IPS DF 19.7 (cell line): ENCODE data around the gene UGT1A7.
"Not testable (repeated sequence)": the region's sequence is repeated elsewhere in the genome, so short reads cannot be mapped to it uniquely, and the experiment has no call there.

ENCODE experiments used
- DNase-seq: peaks from one replicate; pipeline ENCODE4 v3.0.0-alpha.2; 2013; ENCODE audit warnings: low read depth, low spot score

Gene UGT1A7

DNA sequence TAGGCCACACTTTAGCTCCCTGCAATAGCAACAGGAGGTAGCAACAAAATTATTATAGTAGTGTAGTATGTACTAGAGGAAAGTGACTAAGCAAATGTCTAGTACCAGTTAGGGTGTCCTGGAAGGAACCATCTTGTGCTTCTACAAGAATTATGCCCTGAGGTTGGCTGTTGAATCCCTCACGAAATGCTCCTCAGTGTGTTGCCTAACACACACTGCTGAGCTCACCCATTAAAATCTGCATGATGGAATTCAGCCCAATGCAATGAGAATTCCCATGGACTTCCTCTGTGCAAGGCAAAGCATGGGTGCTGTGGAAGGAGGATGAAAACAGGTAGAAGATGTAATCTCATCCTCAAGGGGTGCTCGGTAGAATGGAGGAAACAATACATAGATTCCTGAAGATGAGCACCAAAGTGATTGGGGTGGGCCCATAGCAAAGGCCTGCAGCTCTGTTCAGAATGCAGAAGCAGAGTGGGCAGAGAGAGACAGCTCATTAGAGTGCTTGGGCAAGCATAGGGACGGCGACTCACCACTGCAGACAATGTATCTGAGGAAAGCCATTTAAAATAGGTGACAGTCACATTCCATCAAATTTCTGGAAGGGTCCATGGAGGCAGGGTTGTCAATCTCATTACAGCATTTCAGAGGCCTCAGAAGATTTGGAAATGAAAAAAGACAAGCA is 1.2 kb upstream of the UGT1A7 start:
- no peak for DNase-seq

DNA sequence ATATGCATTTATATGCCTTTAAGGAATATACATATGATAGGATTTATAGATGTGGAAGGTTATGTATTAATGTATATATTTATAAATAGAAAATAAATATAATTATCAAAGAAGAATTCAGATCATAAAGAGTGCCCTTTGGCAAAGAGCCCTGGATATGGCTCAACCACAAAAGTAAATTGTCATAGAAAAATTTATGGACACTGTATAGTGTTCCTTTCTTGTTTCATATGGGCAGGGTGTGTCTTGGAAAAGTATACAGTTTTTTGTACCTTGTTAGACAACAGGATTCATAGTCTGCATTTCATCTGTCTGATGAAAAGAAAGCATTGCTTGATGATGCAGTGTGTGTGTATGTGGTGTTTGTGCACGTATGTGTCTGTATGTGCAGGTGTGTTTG is 2.9 kb downstream of the UGT1A7 start:
- no peak for DNase-seq

DNA sequence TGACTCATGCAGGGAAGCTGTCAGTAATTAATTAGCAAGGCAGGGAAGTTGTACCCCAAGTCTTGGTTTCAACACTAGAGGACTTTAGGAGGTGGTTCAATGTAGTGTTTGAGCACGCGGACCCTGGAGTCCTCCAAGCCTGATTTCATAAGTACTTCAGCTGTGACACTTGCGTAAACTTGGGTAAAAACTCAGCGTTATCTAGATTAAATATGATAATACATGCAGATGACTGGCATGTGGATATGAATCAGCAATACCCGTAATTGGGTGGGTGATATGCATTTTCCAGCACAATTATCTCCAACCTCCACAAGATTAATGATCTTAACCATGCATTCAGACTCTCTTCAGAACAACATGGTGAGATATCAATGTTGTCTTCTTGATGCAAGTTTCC is 5.2 kb downstream of the UGT1A7 start:
- DNase-seq = no peak

DNA sequence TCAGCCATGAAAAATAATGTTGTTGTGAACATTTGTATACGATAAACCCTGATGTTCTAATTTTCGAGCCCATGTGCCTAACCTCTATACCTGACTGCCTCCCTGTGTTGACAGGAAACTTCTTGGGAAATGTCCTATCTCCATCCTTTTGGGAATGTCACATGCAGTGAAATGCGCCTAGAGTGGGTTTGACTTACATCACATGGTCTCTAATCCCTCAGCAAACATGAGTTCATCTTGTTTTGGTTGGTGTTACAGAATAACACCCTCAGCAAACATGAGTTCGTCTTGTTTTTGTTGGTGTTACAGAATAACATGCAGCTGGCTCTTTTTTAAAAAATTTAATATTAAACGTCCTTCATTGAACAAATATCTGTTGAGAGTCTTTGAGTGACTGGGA is 6.6 kb downstream of the UGT1A7 start:
- no peak for DNase-seq

DNA sequence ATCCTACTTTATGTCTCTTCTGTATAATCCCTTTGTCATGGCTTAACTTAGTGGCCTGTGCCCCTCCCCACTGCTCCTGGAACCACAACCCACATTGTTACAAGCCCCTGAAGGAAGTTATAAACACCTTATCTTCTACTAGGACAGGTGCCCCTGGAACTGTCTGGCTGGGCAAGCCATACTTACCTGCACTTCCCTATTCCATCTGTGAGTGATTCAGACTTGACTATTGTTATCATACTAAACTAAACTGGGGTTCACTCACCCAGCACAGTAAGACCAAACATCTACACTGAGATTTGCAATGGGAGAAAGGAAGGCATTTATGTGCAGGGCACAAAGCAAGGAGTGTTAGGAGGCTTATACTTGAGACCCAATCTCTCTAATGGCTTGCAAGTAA is 7.3 kb downstream of the UGT1A7 start:
- DNase-seq = no peak

DNA sequence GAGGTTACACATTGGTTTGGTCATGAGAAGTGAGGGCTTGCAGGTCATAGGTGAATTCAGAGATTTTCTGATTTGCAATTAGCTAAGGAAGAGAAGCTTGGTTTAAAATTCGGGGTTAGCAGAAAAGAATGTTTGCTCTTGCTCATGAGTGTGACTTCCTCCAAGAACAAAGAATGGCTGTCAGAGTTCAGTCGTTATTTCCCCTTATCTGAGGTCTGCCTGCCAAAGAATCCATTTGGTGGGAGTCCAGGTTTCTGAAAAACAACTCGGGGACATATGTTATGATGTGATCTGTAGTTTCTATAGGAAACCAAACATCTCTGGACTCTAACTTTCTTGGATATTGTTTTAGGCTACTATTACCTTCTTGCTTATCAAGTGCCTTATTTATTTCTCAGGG is 7.8 kb downstream of the UGT1A7 start:
- no peak for DNase-seq

DNA sequence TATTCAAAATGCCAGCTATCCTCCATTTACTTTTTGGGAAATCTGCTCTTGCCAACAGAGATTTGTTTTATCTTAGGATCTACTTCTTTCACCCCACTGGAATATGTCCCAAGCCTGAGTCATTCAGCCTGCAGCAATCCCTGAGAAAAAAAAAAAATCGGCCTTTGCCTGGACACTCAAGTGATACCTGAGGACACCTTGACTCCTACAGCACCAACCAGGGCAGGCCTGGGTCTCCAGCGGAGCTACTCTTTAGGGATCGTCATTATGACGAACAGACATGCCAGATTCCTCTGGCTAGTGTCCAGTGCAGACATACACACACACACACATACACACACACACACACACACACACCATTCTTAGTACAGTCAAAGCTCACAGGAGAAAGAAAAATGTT is 8.7 kb downstream of the UGT1A7 start:
- no peak for DNase-seq

DNA sequence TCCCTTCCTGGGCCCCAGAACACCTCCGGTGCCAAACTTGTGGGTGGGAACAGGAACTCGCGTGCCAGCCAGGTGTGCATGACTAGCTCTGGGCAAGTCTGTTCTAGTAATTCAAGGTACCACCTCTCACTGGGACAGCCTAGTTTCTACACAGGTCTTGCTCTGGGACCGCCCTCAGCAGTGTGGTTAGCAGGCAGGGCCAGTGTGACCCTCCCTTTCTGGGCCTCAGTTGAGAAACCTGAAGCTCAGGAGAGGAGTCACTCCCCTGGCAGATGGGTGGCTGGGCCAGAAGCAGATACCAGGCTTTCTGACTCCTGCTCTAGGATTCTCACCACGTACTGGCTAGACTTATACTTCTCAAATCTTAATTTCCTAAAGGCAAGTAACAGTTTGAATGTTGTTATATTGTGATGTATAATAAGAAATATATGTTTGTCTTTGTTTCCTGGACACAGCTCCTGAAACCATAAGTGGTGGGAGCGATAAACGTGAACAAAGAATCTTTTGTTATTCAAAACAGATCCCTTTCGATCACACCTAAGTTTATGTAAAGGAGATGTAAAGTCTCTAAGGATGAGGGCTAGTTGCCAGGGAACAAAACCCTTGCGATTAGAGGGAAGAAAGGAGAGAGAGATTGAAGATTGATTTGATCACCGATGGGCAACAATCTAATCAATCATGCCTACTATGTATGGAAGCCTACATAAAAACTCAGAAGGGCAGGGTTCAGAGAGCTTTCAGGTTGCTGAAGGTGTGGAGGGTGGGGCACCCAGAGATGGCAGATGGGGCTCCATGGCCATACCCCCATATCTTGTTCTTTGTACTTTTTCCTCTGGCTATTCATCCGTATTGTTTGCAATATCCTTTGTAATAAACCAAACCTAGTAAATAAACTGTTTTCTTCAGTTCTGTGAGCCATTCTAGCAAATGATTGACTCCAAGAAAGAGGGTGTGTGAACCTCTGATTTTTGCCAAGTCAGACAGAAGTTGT is 10.0 kb downstream of the UGT1A7 start:
- DNase-seq = no peak

DNA sequence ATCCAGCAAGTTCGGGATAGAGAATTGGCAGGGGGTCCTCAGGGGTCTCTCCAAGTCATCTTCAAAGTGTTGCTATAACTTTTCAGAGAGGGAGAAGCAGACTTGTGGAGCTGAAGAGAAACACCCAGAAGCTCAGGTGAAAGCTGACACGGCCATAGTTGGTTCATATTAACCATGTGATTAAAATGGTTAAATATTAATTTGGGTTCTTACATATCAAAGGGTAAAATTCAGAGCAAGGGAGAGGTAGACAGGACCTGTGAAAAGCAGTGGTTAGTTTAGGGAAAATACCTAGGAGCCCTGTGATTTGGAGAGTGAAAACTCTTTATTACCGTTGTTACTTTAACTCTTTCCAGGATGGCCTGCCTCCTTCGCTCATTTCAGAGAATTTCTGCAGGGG is 10.9 kb downstream of the UGT1A7 start, which contains the start of gene UGT1A6:
Gene UGT1A6, plus strand, starts transcription at position 243 of the 400 bp plus-strand sequence. Its CDS starts 115 bp downstream, at position 358.
- DNase-seq = no peak

DNA sequence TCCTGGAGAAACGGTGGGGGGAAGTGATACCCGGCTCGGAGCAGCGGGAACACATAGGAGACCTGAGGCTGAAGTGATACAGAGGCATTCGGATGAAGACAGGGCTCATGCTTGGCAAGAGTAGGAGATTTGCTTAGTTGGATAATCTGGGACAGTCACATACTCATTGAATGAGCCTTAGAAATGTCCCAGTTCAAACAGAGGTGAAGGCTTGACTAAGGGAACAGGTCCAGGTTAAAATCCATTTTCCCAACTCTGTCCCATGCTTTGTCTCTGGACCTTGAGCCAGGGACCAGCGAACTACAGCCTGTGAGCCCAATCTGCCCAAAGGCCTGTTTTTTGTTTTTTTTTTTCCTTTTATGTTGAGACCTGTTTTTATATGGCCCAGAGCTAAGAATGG is 12.3 kb downstream of the UGT1A7 start:
- DNase-seq = no peak

DNA sequence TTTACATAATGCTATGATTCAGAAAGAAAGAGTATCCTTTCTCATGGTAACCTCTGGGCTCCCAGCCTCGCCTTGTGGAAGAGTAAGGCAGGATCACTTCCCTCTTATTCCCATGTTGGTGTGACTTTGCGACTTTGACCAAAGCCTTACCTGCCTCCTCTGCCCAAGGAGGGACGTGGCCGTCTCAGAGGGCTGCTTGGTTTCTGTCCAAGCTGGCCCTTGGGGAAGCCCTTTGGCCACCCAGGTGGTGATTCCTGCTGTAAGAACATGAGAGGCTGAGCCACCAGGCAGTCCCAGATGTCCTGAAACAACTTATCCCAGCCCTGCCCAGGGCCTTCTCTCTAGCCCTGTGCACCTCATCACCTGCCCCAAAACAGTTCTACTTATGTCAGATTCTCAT is 17.0 kb downstream of the UGT1A7 start:
- DNase-seq = no peak

DNA sequence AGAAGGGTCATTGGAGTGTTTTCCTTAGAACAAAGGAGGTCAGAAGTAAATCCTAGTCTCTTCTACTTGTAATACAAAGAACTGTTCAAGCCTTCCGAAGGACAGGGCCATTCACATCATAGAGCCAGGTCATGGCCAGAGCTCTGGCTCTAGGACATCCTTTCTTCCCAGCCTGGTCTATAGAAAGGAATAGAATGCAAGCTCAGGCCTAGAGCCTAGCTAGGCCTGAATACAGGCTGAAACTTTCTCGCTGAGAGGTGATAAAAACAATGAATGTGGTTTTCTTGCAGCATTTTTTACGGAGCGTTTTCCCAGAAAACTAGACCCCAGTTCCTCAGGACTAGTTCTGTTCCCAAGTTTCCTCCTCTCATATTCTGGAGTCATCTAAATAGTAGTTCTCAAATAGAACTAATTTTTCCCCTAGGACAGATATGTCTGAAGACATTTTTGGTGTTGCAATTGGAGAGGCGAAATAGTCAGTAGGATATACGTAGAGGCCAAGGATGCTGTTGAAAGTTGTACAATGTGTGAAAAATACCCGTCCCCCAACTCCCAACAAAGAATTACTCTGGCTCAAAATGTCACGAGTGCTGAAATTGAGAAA is 17.8 kb downstream of the UGT1A7 start:
- no peak for DNase-seq

DNA sequence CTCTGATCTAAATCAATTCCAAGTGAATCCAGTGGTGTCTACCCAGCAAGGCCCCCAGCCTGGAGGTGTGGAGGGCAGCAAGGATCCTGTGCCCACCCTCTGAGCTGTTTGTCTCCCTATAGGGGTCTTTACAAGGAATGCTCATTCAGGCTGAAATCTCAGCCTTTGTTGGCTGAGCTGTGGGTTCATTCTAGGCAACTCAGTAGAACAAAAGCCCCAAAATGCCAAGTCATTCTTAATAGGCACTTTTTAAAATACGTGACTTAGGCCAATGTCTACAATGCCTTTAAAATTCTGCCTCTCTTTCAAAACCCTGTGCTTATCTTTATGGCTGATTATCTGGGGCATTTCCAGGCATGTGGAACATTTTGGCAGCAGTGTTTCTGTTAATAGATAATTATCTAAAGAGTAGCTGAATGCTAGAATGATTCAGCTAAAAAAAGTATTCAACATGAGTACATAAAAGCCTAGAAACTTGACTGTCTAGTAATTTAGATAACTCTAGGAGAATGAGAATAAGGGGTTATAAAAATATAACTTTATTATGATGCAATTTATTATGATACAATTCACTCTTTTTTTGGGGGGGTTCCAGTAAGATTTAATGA is 18.4 kb downstream of the UGT1A7 start:
- DNase-seq = no peak

DNA sequence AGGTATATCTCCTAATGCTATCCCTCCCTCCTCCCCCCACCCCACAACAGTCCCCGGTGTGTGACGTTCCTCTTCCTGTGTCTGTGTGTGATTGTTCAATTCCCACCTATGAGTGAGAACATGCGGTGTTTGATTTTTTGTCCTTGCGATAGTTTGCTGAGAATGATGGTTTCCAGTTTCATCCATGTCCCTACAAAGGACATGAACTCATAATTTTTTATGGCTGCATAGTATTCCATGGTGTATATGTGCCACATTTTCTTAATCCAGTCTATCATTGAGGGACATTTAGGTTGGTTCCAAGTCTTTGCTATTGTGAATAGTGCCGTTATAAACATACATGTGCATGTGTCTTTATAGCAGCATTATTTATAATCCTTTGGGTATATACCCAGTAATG is 19.1 kb downstream of the UGT1A7 start:
- DNase-seq = not testable (repeated sequence)

DNA sequence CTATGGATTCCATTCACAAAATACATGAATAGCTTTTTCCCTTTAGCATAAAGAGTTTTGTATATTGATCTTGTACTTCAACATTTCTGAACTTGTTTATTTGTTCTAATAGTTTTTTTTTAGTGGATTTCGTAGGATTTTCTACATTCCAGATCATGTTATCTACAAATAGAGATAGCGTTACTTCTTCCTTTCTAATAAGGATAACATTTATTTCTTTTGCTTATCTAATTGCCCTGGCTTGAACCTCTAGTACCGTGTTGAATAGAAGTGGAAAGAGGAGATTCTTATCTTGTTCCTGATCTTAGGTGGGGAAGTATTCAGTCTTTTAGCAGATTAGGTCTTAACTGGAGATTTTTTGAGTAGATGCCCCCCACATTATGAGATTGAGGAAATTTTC is 20.5 kb downstream of the UGT1A7 start:
- no peak for DNase-seq

DNA sequence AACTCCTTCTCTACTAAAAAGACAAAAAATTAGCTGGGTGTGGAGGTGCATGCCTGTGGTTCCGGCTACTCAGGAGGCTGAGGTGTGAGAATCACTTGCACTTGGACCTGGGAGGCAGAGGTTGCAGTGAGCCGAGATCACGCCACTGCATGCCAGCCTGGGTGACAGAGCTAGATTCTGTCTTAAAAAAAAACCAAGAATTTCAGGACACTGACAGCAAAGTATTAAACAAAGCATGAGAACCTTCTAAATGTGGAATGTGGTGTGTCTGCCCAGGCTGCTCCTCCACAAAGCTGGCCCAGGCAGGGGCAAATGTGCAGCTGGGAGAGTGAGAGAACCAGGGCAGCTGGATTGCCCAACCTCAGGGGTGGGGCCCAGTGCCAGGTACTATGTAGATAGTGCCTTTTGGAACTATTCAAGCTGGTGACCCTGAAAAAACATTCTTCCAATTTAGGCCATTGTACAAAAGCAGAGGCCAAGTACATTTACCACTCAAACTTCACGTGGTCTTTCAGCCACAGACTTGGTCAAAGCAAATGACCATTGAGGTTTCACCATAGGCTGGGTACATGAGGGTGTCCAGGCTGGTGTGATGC is 24.3 kb downstream of the UGT1A7 start:
- no peak for DNase-seq

DNA sequence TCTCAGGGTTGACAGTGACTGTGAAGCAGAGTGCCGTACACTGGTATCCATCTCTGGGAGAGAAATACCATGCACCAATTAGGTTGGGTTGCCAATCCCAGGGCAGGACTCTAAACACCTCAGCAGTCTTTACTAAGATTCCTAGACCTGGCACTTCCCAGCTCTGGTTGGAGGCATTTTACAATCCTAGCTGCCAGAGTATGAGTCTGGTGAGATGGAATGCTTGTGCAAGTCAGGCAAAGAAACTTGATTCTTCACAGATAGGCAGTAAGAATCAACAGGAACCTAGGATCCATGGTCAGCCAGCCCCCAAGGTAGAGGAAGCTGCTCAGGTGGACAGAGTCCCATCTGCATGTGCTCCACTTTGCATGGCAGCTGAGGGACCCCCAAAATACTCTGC is 25.0 kb downstream of the UGT1A7 start:
- DNase-seq = no peak

DNA sequence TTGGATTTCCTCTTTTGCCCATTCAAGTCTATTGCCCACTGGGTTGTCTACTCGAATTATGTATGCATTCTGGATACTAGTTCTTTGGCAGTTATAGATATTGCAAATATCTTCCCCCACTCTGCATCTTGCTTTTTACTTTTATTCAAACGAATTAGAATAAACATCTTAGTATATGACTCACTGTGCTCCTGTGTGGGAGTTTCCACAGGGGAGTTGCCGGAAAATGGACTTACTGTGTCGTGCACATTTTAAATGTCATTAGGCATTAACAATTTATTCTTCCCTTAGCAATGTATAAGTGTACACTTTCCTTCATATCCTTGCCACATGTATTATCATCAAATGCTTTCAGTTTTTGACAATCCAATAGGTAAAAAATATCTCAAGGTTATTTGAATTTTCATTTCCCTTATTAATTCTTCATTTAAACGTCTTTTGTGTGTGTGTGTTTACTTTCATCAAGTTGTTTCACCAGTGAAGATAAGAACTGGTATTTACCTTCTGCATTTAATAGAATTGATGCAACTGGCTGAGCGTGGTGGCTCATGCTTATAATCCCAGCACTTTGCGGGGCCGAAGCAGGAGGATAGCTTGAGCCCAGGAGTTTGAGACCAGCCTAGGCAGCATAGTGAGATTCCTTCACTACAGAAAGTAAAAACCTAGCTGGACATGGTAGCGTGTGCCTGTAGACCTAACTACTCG is 26.4 kb downstream of the UGT1A7 start:
- no peak for DNase-seq

DNA sequence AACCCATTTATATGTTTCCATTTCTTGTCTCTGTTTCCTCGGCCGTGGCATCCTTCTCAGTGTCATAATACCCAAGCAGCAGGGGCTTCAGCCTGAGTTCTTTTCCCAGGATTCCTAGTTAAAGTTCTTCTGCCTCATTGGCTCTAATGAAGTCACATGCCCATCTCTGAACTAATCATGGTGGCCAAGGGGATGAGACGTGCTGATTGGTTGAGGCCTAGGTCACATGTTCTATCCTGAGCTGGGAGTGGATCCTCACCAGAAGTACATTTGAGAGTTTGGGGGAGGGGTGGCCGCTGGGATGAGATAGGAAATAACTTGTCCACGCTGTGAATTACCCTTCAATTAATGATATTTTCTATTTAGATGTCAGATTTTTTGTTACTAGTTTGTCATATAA is 27.2 kb downstream of the UGT1A7 start:
- DNase-seq = no peak

DNA sequence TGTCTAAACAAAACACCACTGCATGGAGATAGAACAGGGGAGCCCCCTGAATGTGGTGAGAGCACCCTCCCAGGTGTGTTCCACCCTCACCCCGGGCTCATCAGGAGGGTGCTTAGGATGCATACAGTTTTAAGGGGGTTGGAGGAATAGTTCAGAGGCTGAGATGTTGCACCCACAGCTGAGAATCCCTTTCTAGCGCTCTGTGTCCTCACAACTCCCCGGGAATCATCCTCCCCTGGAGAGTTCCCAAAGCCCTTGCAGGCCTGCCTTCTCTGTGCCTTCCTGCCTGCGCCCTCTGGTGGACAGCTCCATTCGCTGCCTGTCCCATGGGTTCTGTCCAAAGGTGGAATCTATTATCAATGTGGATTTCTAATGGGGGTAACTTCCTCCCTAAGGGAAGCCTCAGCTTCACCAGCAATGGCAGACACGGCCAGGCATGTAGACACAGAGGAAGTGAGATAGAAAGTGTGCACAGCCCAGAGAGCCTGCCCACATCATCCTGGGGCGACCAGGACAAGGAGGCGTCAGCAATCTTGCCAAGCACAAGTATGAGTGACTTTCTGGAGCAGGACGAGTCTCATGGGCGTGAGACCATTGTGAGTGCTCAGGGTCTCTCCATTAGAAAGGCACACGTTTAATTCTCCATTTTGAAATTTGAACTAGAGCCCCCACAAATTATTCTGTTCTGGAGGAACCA is 29.8 kb downstream of the UGT1A7 start:
- DNase-seq = peak; percentile 9
